PFSK-1 (cell line): Measurements from ENCODE around the gene ADGRB3.

ENCODE experiments used
- FOXP2 ChIP-seq: optimal IDR thresholded peaks from 2 replicates; pipeline ENCODE3; 2011; ENCODE audit warnings: borderline replicate concordance, control low read depth, inconsistent platforms; ENCODE audit not compliant: insufficient read depth; ENCODE audit errors: extremely low read length, extremely low read depth
- POLR2AphosphoS5 ChIP-seq: IDR thresholded peaks from 2 replicates; pipeline ENCODE4 v1.6.1; 2012; ENCODE audit warnings: low read depth, mild to moderate bottlenecking, control low read depth, low read length, moderate library complexity
- SIN3A ChIP-seq: IDR thresholded peaks from 2 replicates; pipeline ENCODE4 v1.6.1; 2012; ENCODE audit warnings: mild to moderate bottlenecking, low read length, moderate library complexity, borderline replicate concordance; ENCODE audit not compliant: insufficient read depth
- TAF1 ChIP-seq: IDR thresholded peaks from 2 replicates; pipeline ENCODE4 v1.6.1; 2012; ENCODE audit warnings: low read length, control low read depth, borderline replicate concordance; ENCODE audit not compliant: insufficient read depth
- TF ChIP-seq, protein P1 (sequence below), 2 experiments: IDR thresholded peaks; 2 replicates each; pipeline versions ENCODE4 v1.6.1 to v1.8.0; 2011 to 2012; ENCODE audit warnings: low read depth in 2 of 2, low read length in 2 of 2, control low read depth in 1 of 2, inconsistent platforms in 1 of 2, mild to moderate bottlenecking in 1 of 2, moderate library complexity in 1 of 2; ENCODE audit not compliant: insufficient read depth in 1 of 2

DNA sequence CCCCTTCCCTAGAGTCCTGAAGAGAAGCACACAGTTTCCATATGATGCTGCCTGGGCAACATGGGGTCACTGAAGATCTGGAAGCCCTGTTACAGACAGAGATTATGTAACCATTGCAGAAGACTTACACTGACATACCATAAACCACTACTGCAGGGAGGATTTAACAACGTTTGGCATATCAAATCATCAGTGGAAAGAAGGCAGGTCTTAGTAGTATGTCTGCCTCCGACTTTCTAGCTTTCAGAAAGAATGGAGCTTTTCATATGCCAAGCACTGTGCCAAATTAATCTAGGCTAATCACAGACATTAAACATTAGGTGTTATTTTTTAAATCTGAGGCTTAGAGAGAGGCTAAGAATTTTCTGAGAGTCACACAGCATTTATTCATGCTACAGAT lies 144.3 kb downstream of the ADGRB3 start:
- TF ChIP-seq POLR2AphosphoS5: no peak
- TF ChIP-seq, protein P1, sequence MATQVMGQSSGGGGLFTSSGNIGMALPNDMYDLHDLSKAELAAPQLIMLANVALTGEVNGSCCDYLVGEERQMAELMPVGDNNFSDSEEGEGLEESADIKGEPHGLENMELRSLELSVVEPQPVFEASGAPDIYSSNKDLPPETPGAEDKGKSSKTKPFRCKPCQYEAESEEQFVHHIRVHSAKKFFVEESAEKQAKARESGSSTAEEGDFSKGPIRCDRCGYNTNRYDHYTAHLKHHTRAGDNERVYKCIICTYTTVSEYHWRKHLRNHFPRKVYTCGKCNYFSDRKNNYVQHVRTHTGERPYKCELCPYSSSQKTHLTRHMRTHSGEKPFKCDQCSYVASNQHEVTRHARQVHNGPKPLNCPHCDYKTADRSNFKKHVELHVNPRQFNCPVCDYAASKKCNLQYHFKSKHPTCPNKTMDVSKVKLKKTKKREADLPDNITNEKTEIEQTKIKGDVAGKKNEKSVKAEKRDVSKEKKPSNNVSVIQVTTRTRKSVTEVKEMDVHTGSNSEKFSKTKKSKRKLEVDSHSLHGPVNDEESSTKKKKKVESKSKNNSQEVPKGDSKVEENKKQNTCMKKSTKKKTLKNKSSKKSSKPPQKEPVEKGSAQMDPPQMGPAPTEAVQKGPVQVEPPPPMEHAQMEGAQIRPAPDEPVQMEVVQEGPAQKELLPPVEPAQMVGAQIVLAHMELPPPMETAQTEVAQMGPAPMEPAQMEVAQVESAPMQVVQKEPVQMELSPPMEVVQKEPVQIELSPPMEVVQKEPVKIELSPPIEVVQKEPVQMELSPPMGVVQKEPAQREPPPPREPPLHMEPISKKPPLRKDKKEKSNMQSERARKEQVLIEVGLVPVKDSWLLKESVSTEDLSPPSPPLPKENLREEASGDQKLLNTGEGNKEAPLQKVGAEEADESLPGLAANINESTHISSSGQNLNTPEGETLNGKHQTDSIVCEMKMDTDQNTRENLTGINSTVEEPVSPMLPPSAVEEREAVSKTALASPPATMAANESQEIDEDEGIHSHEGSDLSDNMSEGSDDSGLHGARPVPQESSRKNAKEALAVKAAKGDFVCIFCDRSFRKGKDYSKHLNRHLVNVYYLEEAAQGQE (IDR thresholded peaks at IDR 0.05; ENCODE audit: insufficient read depth in 1 of 2, low read depth in 2 of 2, low read length in 2 of 2): no peak
- TF ChIP-seq TAF1: no peak
- TF ChIP-seq SIN3A: no peak
- TF ChIP-seq FOXP2: no peak
